ENCODE results near the gene AHNAK.

GRCh38 chr11:62574363-62575071, 27.9 kb upstream of the AHNAK start:
- TF ChIP-seq TAF1 (IDR thresholded peaks at IDR 0.05; ENCODE audit: borderline replicate concordance, insufficient read depth, low read length) (no peak), POLR2AphosphoS5 (IDR thresholded peaks at IDR 0.05; ENCODE audit: low read depth, low read length) (no peak; the same call in 1 of the 2 replicates), SIN3A (IDR thresholded peaks at IDR 0.05; ENCODE audit: borderline replicate concordance, insufficient read depth, low read length) (no peak; the same call in 1 of the 2 replicates)
